ENCODE results near the gene TTYH3. TPM values are rescaled to one million over a fixed set of nuclear protein-coding genes. Genes with fewer than 3 reads are reported as not detected.

The TTYH3 gene
- total and polyA plus RNA-seq, 9 of the 15 experiments (the other 6 are each of a cell fraction or from before 2014, with no cell fraction given): 0.01 to 5.5 (median 1.1) TPM

DNA sequence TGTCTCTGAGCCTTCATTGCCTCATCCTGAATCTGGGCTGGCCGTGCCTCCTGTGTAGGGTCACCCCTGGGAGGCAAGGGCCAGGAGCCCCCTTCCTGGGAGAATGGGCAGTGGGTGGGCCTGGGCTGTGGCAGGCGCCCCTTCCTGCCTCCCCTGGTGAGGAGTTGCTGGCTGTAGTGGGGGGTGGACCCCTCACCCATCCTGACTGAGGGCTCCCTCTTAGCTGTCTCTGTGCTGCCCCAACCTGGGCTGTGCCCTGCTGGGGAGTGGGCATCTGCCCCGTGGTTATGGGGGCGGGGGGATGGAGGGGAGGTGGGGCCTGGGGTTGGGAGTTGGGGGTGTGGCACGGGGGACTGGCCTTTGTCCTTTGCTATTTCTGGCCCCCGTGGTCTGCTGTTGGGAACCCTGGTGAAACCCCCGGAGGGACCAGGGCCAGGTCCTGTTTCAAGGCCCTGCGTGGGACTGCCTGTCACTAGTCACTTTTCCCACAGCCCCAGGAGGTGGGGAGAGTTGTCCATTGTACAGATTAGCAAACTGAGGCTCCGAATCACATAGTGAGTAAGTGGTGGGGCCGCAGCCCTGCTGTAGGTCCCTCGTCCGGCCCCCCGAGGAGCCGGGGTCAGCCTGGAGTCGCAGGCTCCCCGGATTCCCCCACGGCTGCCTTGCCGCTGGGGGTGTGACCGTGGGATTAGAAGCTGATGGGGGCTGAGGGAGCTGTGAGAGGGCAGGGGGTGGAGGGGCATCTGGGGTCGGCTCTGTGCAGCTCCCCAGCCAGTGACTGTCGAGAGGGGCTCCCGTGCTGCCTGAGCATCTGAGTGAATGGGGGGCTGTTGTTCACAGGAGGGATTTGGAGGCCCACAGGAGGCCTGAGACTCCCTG, 2.7 kb downstream of the TTYH3 start (continued):
- TF ChIP-seq, protein P1, sequence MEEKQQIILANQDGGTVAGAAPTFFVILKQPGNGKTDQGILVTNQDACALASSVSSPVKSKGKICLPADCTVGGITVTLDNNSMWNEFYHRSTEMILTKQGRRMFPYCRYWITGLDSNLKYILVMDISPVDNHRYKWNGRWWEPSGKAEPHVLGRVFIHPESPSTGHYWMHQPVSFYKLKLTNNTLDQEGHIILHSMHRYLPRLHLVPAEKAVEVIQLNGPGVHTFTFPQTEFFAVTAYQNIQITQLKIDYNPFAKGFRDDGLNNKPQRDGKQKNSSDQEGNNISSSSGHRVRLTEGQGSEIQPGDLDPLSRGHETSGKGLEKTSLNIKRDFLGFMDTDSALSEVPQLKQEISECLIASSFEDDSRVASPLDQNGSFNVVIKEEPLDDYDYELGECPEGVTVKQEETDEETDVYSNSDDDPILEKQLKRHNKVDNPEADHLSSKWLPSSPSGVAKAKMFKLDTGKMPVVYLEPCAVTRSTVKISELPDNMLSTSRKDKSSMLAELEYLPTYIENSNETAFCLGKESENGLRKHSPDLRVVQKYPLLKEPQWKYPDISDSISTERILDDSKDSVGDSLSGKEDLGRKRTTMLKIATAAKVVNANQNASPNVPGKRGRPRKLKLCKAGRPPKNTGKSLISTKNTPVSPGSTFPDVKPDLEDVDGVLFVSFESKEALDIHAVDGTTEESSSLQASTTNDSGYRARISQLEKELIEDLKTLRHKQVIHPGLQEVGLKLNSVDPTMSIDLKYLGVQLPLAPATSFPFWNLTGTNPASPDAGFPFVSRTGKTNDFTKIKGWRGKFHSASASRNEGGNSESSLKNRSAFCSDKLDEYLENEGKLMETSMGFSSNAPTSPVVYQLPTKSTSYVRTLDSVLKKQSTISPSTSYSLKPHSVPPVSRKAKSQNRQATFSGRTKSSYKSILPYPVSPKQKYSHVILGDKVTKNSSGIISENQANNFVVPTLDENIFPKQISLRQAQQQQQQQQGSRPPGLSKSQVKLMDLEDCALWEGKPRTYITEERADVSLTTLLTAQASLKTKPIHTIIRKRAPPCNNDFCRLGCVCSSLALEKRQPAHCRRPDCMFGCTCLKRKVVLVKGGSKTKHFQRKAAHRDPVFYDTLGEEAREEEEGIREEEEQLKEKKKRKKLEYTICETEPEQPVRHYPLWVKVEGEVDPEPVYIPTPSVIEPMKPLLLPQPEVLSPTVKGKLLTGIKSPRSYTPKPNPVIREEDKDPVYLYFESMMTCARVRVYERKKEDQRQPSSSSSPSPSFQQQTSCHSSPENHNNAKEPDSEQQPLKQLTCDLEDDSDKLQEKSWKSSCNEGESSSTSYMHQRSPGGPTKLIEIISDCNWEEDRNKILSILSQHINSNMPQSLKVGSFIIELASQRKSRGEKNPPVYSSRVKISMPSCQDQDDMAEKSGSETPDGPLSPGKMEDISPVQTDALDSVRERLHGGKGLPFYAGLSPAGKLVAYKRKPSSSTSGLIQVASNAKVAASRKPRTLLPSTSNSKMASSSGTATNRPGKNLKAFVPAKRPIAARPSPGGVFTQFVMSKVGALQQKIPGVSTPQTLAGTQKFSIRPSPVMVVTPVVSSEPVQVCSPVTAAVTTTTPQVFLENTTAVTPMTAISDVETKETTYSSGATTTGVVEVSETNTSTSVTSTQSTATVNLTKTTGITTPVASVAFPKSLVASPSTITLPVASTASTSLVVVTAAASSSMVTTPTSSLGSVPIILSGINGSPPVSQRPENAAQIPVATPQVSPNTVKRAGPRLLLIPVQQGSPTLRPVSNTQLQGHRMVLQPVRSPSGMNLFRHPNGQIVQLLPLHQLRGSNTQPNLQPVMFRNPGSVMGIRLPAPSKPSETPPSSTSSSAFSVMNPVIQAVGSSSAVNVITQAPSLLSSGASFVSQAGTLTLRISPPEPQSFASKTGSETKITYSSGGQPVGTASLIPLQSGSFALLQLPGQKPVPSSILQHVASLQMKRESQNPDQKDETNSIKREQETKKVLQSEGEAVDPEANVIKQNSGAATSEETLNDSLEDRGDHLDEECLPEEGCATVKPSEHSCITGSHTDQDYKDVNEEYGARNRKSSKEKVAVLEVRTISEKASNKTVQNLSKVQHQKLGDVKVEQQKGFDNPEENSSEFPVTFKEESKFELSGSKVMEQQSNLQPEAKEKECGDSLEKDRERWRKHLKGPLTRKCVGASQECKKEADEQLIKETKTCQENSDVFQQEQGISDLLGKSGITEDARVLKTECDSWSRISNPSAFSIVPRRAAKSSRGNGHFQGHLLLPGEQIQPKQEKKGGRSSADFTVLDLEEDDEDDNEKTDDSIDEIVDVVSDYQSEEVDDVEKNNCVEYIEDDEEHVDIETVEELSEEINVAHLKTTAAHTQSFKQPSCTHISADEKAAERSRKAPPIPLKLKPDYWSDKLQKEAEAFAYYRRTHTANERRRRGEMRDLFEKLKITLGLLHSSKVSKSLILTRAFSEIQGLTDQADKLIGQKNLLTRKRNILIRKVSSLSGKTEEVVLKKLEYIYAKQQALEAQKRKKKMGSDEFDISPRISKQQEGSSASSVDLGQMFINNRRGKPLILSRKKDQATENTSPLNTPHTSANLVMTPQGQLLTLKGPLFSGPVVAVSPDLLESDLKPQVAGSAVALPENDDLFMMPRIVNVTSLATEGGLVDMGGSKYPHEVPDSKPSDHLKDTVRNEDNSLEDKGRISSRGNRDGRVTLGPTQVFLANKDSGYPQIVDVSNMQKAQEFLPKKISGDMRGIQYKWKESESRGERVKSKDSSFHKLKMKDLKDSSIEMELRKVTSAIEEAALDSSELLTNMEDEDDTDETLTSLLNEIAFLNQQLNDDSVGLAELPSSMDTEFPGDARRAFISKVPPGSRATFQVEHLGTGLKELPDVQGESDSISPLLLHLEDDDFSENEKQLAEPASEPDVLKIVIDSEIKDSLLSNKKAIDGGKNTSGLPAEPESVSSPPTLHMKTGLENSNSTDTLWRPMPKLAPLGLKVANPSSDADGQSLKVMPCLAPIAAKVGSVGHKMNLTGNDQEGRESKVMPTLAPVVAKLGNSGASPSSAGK (IDR thresholded peaks at IDR 0.05): no peak
- TF ChIP-seq NR2C1 (IDR thresholded peaks at IDR 0.05): no peak
- TF ChIP-seq NR2C1 (tag; IDR thresholded peaks at IDR 0.05): no peak
- TF ChIP-seq SREBF1 (IDR thresholded peaks at IDR 0.05; ENCODE audit: borderline replicate concordance, low read depth, low read length): no peak
